GM19438 (cell line): ENCODE data around the gene SGF29.
"Not testable (repeated sequence)": the region's sequence is repeated elsewhere in the genome, so short reads cannot be mapped to it uniquely, and the experiment has no call there.

Experiments used
- ATAC-seq: cut with Tn5 transposase; IDR thresholded peaks from one replicate; pipeline ENCODE4 v1.9.1; 2021; ENCODE audit warnings: low read depth; ENCODE audit not compliant: unreplicated experiment

The SGF29 gene

GRCh38 chr16:28592511-28592910 lies 38.8 kb downstream of the SGF29 start:
- ATAC-seq, result no peak

GRCh38 chr16:28592979-28593553 lies 39.3 kb downstream of the SGF29 start:
- no peak for ATAC-seq

- not testable (repeated sequence) for ATAC-seq
These were observed 41.7 kb downstream of the SGF29 start for GRCh38 chr16:28595451-28595850.

GRCh38 chr16:28596115-28596630 lies 42.5 kb downstream of the SGF29 start:
- no peak for ATAC-seq

- no peak for ATAC-seq
These were observed 43.3 kb downstream of the SGF29 start, which contains the start of gene SULT1A2 for GRCh38 chr16:28596840-28597691. Gene SULT1A2 (minus strand): TSS chr16:28597050. CDS start chr16:28595930, 1,120 bp downstream.

- ATAC-seq, result no peak
These were observed 44.1 kb downstream of the SGF29 start for GRCh38 chr16:28597692-28598261.

GRCh38 chr16:28599377-28600285 lies 45.9 kb downstream of the SGF29 start:
- ATAC-seq, result not testable (repeated sequence)

GRCh38 chr16:28600965-28601364 lies 47.2 kb downstream of the SGF29 start:
- ATAC-seq, result not testable (repeated sequence)

GRCh38 chr16:28601589-28601988 lies 47.9 kb downstream of the SGF29 start:
- not testable (repeated sequence) for ATAC-seq

GRCh38 chr16:28602062-28602461 lies 48.3 kb downstream of the SGF29 start:
- not testable (repeated sequence) for ATAC-seq

GRCh38 chr16:28602529-28602928 lies 48.8 kb downstream of the SGF29 start:
- no peak for ATAC-seq

- ATAC-seq, result no peak
These were observed 49.9 kb downstream of the SGF29 start for GRCh38 chr16:28603381-28604185.

- ATAC-seq, result no peak
These were observed 50.5 kb downstream of the SGF29 start for GRCh38 chr16:28604186-28604565.

- ATAC-seq, result no peak
These were observed 52.8 kb downstream of the SGF29 start for GRCh38 chr16:28606291-28607115.

GRCh38 chr16:28607116-28607623 lies 53.5 kb downstream of the SGF29 start:
- ATAC-seq, result no peak

GRCh38 chr16:28607681-28608495 lies 54.2 kb downstream of the SGF29 start:
- not testable (repeated sequence) for ATAC-seq

GRCh38 chr16:28608496-28608808 lies 54.7 kb downstream of the SGF29 start:
- ATAC-seq, result not testable (repeated sequence)
